GM23338 (cell line): ENCODE measurements around the gene ADCYAP1R1.

Experiments
- CREB1 ChIP-seq: fragments of 250-450 bp; sonication (Bioruptor Pico); IDR thresholded peaks from 2 replicates; pipeline ENCODE4 v1.5.0; 2020; ENCODE audit warnings: low read depth, mild to moderate bottlenecking, moderate library complexity
- EZH2 ChIP-seq: fragments of 200-600 bp; sonication (generic); IDR thresholded peaks from one replicate; pipeline ENCODE4 v1.8.0; 2017; ENCODE audit warnings: antibody characterized with exemption, mild to moderate bottlenecking, low read depth; ENCODE audit not compliant: unreplicated experiment
- NANOG ChIP-seq: IDR thresholded peaks from 2 replicates; pipeline ENCODE4 v1.6.1; 2016; ENCODE audit warnings: antibody characterized with exemption, borderline replicate concordance
- POLR2AphosphoS5 ChIP-seq: IDR thresholded peaks from 2 replicates; pipeline ENCODE4 v1.6.1; 2016; ENCODE audit warnings: antibody characterized with exemption, low read depth
- STAT1 ChIP-seq: IDR thresholded peaks from one replicate; pipeline ENCODE4 v1.6.1; 2016; ENCODE audit warnings: antibody characterized with exemption; ENCODE audit not compliant: unreplicated experiment
- TF ChIP-seq, protein P1 (sequence below), 2 experiments: fragments of 200-600 bp in 1 of 2; sonication (generic) in 1 of 2; conservative IDR thresholded peaks; 2 replicates each; pipeline versions ENCODE4 v1.5.1 to v1.6.1; 2016 to 2017; ENCODE audit warnings: antibody characterized with exemption in 2 of 2, low read depth in 2 of 2, mild to moderate bottlenecking in 2 of 2, moderate library complexity in 1 of 2
- TF ChIP-seq, protein P2 (sequence below): IDR thresholded peaks from one replicate; pipeline ENCODE4 v1.6.1; 2018; ENCODE audit warnings: antibody characterized with exemption; ENCODE audit not compliant: unreplicated experiment
- TF ChIP-seq, protein P3 (sequence below): IDR thresholded peaks from 2 replicates; pipeline ENCODE4 v1.6.1; 2016; ENCODE audit warnings: antibody characterized with exemption

DNA sequence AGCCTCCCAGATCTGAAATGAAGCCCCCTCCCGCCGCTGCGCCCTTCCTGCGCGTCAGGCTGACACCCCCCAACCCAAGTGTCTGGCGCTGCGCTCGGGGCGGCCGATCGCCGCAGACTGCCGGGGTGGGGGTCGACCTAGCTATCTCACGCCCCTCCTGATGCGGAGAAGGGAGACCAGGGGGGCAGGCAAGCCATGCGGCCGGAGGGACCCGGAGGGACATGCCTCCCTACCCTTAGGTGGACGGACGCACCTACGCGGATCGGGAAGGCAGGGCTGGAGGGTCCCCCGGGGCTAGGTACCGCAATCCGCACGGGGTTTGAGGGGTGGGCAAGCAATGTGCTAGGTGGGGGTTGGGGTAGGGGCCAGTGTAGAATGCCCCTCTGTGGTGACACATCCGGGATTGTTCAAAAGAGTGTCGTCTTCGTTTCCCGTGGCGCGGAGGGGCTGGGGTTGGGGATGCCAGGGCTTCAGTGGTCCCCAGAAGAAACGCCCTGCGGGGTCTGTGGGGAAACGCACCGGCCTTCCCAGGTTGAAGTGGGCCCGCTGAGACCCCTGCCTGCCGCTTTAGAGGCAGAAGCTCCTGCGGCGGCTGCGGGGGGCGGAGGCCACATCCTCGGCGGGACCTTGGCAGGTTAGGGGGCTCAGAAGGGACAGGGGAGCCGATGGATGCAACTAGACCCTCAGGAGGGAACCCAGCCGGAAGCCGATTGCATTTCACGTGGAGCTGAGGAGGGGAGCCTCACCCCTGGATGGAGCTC is 913 bp downstream of the ADCYAP1R1 start:
- TF ChIP-seq, protein P1, sequence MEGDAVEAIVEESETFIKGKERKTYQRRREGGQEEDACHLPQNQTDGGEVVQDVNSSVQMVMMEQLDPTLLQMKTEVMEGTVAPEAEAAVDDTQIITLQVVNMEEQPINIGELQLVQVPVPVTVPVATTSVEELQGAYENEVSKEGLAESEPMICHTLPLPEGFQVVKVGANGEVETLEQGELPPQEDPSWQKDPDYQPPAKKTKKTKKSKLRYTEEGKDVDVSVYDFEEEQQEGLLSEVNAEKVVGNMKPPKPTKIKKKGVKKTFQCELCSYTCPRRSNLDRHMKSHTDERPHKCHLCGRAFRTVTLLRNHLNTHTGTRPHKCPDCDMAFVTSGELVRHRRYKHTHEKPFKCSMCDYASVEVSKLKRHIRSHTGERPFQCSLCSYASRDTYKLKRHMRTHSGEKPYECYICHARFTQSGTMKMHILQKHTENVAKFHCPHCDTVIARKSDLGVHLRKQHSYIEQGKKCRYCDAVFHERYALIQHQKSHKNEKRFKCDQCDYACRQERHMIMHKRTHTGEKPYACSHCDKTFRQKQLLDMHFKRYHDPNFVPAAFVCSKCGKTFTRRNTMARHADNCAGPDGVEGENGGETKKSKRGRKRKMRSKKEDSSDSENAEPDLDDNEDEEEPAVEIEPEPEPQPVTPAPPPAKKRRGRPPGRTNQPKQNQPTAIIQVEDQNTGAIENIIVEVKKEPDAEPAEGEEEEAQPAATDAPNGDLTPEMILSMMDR (conservative IDR thresholded peaks at IDR 0.05; ENCODE audit: low read depth in 2 of 2), result no peak
- TF ChIP-seq POLR2AphosphoS5 (no peak), EZH2 (no peak), NANOG (no peak), STAT1 (no peak), CREB1 (CRISPR knock-in tag) (no peak)
- TF ChIP-seq, protein P2, sequence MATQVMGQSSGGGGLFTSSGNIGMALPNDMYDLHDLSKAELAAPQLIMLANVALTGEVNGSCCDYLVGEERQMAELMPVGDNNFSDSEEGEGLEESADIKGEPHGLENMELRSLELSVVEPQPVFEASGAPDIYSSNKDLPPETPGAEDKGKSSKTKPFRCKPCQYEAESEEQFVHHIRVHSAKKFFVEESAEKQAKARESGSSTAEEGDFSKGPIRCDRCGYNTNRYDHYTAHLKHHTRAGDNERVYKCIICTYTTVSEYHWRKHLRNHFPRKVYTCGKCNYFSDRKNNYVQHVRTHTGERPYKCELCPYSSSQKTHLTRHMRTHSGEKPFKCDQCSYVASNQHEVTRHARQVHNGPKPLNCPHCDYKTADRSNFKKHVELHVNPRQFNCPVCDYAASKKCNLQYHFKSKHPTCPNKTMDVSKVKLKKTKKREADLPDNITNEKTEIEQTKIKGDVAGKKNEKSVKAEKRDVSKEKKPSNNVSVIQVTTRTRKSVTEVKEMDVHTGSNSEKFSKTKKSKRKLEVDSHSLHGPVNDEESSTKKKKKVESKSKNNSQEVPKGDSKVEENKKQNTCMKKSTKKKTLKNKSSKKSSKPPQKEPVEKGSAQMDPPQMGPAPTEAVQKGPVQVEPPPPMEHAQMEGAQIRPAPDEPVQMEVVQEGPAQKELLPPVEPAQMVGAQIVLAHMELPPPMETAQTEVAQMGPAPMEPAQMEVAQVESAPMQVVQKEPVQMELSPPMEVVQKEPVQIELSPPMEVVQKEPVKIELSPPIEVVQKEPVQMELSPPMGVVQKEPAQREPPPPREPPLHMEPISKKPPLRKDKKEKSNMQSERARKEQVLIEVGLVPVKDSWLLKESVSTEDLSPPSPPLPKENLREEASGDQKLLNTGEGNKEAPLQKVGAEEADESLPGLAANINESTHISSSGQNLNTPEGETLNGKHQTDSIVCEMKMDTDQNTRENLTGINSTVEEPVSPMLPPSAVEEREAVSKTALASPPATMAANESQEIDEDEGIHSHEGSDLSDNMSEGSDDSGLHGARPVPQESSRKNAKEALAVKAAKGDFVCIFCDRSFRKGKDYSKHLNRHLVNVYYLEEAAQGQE, result no peak
- TF ChIP-seq, protein P3, sequence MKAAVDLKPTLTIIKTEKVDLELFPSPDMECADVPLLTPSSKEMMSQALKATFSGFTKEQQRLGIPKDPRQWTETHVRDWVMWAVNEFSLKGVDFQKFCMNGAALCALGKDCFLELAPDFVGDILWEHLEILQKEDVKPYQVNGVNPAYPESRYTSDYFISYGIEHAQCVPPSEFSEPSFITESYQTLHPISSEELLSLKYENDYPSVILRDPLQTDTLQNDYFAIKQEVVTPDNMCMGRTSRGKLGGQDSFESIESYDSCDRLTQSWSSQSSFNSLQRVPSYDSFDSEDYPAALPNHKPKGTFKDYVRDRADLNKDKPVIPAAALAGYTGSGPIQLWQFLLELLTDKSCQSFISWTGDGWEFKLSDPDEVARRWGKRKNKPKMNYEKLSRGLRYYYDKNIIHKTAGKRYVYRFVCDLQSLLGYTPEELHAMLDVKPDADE, result no peak
